ENCODE measurements around the gene LRP3.

DNA sequence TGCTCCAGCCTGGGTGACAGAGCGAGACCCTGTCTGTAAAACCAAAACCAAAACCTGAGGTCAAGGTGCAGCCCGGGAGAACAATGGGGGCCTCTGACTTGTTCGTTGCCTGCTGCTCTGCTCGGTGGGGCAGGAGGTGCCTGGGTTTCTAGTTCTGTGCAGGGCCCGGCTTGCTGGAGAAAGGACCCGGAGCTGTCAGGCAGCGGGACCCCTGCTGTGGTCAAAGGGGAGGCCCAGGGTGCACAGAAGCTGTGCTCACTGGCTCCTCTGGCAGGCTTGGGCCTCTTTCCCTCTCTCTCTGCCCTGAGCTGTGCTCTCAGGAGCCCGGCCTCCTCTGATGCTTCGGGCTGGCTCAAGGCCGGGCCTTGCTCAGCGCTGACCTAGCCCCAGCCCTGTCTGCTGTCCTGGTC, 3.5 kb downstream of the LRP3 start:
- TF ChIP-seq, protein P1, sequence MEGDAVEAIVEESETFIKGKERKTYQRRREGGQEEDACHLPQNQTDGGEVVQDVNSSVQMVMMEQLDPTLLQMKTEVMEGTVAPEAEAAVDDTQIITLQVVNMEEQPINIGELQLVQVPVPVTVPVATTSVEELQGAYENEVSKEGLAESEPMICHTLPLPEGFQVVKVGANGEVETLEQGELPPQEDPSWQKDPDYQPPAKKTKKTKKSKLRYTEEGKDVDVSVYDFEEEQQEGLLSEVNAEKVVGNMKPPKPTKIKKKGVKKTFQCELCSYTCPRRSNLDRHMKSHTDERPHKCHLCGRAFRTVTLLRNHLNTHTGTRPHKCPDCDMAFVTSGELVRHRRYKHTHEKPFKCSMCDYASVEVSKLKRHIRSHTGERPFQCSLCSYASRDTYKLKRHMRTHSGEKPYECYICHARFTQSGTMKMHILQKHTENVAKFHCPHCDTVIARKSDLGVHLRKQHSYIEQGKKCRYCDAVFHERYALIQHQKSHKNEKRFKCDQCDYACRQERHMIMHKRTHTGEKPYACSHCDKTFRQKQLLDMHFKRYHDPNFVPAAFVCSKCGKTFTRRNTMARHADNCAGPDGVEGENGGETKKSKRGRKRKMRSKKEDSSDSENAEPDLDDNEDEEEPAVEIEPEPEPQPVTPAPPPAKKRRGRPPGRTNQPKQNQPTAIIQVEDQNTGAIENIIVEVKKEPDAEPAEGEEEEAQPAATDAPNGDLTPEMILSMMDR (IDR thresholded peaks at IDR 0.05; ENCODE audit: low read depth, low read length, poor library complexity, severe bottlenecking): no peak
- TF ChIP-seq EZH2phosphoT487 (IDR thresholded peaks at IDR 0.05; ENCODE audit: borderline replicate concordance, low read length): no peak

Measured in DOHH2 (cell line).